H1 (cell line): Measurements from ENCODE around the gene DPEP1. TPM values are rescaled to one million over a fixed set of nuclear protein-coding genes. Genes with fewer than 3 reads are reported as not detected.
A peak's percentile ranks its signal among the peaks of the same experiment; 100 is the strongest.

Experiments used
- CTCF ChIA-PET: fragments of 300-600 bp; sonication (Branson Sonifier 250); formaldehyde crosslinking; loops from one replicate; lab custom pipeline; 2021; ENCODE audit not compliant: partially characterized antibody; lab: Charles Lee
- POLR2A ChIA-PET: fragments of 300-600 bp; sonication (Branson Sonifier 250); formaldehyde crosslinking; loops from one replicate; lab custom pipeline; 2021; ENCODE audit warnings: inconsistent platforms; ENCODE audit not compliant: partially characterized antibody; lab: Charles Lee
- DNase-seq, 2 experiments: peaks; one replicate each; pipeline versions ENCODE4 v3.0.0 to v3.0.0-alpha.2; 2010 to 2022; ENCODE audit warnings: low spot score in 2 of 2, low read depth in 1 of 2, mixed read lengths in 1 of 2
- FAIRE-seq: peaks from 2 replicates; lab custom pipeline; 2011; peaks lifted over from hg19 to GRCh38; lab: Jason Lieb, UNC
- H2AFZ ChIP-seq: 2 replicates; pipeline ENCODE4 v1.8.1; 2012; ENCODE audit warnings: low read length, inconsistent platforms
- H2AK5ac ChIP-seq: 2 replicates; pipeline ENCODE4 v1.6.1; 2013; ENCODE audit warnings: low read depth, low read length
- H2BK120ac ChIP-seq: replicated peaks from 2 replicates; pipeline ENCODE3; 2013; ENCODE audit warnings: low read depth, low read length, inconsistent platforms
- H2BK12ac ChIP-seq: 2 replicates; pipeline ENCODE4 v1.6.1; 2013; ENCODE audit warnings: low read depth, low read length
- H2BK15ac ChIP-seq: 2 replicates; pipeline ENCODE4 v1.6.1; 2013; ENCODE audit warnings: low read length
- H2BK20ac ChIP-seq: 2 replicates; pipeline ENCODE4 v1.6.1; 2013; ENCODE audit warnings: low read length
- H2BK5ac ChIP-seq: 2 replicates; pipeline ENCODE4 v1.6.1; 2013; ENCODE audit warnings: low read depth, low read length
- H3K14ac ChIP-seq: 2 replicates; pipeline ENCODE4 v1.6.1; 2013; ENCODE audit warnings: inconsistent platforms; ENCODE audit not compliant: insufficient read length
- H3K18ac ChIP-seq: 2 replicates; pipeline ENCODE4 v1.6.1; 2013; ENCODE audit warnings: low read length; ENCODE audit errors: extremely low read depth
- H3K23ac ChIP-seq: 2 replicates; pipeline ENCODE4 v1.6.1; 2013; ENCODE audit warnings: inconsistent platforms; ENCODE audit not compliant: insufficient read length
- H3K23me2 ChIP-seq: 2 replicates; pipeline ENCODE4 v1.6.1; 2013; ENCODE audit warnings: low read depth, low read length
- H3K27ac ChIP-seq: 2 replicates; pipeline ENCODE4 v1.6.1; 2011; ENCODE audit warnings: low read depth, low read length, inconsistent platforms
- H3K27me3 ChIP-seq, 4 experiments: replicated peaks in 1 of 4; 1 replicate in 1 of 4; 2 replicates in 3 of 4; pipeline versions ENCODE4 v1.6.1 to v1.8.1; 2011 to 2013; ENCODE audit warnings: low read length in 3 of 4, mild to moderate bottlenecking in 3 of 4, inconsistent platforms in 2 of 4, mixed read lengths in 2 of 4, moderate library complexity in 1 of 4; ENCODE audit not compliant: control insufficient read depth in 3 of 4, insufficient read depth in 3 of 4; ENCODE audit errors: extremely low read depth in 1 of 4
- H3K36me3 ChIP-seq, 4 experiments: 2 replicates each; pipeline versions ENCODE4 v1.6.1 to v1.8.1; 2011 to 2013; ENCODE audit warnings: mild to moderate bottlenecking in 4 of 4, low read length in 3 of 4, moderate library complexity in 2 of 4, control low read depth in 1 of 4, inconsistent platforms in 1 of 4; ENCODE audit not compliant: insufficient read depth in 4 of 4, control insufficient read depth in 2 of 4
- H3K4ac ChIP-seq: replicated peaks from 2 replicates; pipeline ENCODE3; 2013; ENCODE audit warnings: low read length, low read depth, mixed read lengths, inconsistent platforms; ENCODE audit not compliant: insufficient read length
- H3K4me1 ChIP-seq, 4 experiments: replicated peaks in 1 of 4; 1 replicate in 1 of 4; 2 replicates in 3 of 4; pipeline versions ENCODE4 v1.6.1 to v1.8.1; 2011 to 2013; ENCODE audit warnings: low read length in 3 of 4, inconsistent platforms in 2 of 4, mixed read lengths in 1 of 4; ENCODE audit not compliant: insufficient read depth in 4 of 4, control insufficient read depth in 3 of 4
- H3K4me2 ChIP-seq, 2 experiments: 2 replicates each; pipeline versions ENCODE4 v1.6.1 to v1.8.1; 2011 to 2013; ENCODE audit warnings: low read depth in 2 of 2, low read length in 2 of 2, control low read depth in 1 of 2, inconsistent platforms in 1 of 2, mild to moderate bottlenecking in 1 of 2; ENCODE audit not compliant: insufficient read depth in 1 of 2
- H3K4me3 ChIP-seq, 4 experiments: fragments of 200-600, 300-600 bp in 1 of 4; sonication (generic), shearing (Covaris generic), sonication (Bioruptor Twin) in 1 of 4; 2 replicates each; pipeline versions ENCODE4 v1.5.1 to v1.8.1; 2011 to 2016; ENCODE audit warnings: low read length in 4 of 4, low read depth in 3 of 4, control low read depth in 2 of 4, inconsistent platforms in 2 of 4, mild to moderate bottlenecking in 2 of 4, mixed read lengths in 1 of 4, moderate library complexity in 1 of 4; ENCODE audit not compliant: insufficient read depth in 2 of 4; ENCODE audit errors: extremely low read depth in 1 of 4
- H3K56ac ChIP-seq: replicated peaks from 2 replicates; pipeline ENCODE3; 2013; ENCODE audit warnings: low read depth, mild to moderate bottlenecking, mixed read lengths, low read length, inconsistent platforms; ENCODE audit not compliant: insufficient read length
- H3K79me1 ChIP-seq: 2 replicates; pipeline ENCODE4 v1.6.1; 2013; ENCODE audit warnings: low read depth, low read length, control low read depth
- H3K79me2 ChIP-seq, 2 experiments: 2 replicates each; pipeline versions ENCODE4 v1.6.1 to v1.8.1; 2012 to 2013; ENCODE audit warnings: low read length in 2 of 2, mild to moderate bottlenecking in 2 of 2, inconsistent platforms in 1 of 2; ENCODE audit not compliant: insufficient read depth in 2 of 2, control insufficient read depth in 1 of 2
- H3K9ac ChIP-seq, 4 experiments: replicated peaks in 1 of 4; 1 replicate in 1 of 4; 2 replicates in 3 of 4; pipeline versions ENCODE4 v1.6.1 to v1.8.1; 2011 to 2013; ENCODE audit warnings: low read depth in 3 of 4, low read length in 3 of 4, control low read depth in 2 of 4, mild to moderate bottlenecking in 2 of 4, moderate library complexity in 2 of 4, inconsistent platforms in 1 of 4; ENCODE audit errors: extremely low read depth in 1 of 4
- H3K9me3 ChIP-seq, 2 experiments: 2 replicates each; pipeline versions ENCODE4 v1.6.1 to v1.8.1; 2012 to 2013; ENCODE audit warnings: mild to moderate bottlenecking in 2 of 2, moderate library complexity in 2 of 2, control low read depth in 1 of 2, inconsistent platforms in 1 of 2, low read depth in 1 of 2, low read length in 1 of 2, mixed read lengths in 1 of 2; ENCODE audit not compliant: insufficient read depth in 2 of 2
- H4K20me1 ChIP-seq, 2 experiments: replicated peaks in 1 of 2; 2 replicates each; pipeline versions ENCODE3 to v1.8.1; 2011 to 2013; ENCODE audit warnings: inconsistent platforms in 2 of 2, low read length in 2 of 2, mild to moderate bottlenecking in 1 of 2; ENCODE audit not compliant: insufficient read depth in 2 of 2, control insufficient read depth in 1 of 2
- H4K5ac ChIP-seq: 2 replicates; pipeline ENCODE4 v1.6.1; 2013; ENCODE audit warnings: low read length, low read depth, mixed read lengths, inconsistent platforms; ENCODE audit not compliant: insufficient read length
- H4K8ac ChIP-seq: 2 replicates; pipeline ENCODE4 v1.8.0; 2013; ENCODE audit warnings: mild to moderate bottlenecking, moderate library complexity, low read length, inconsistent platforms; ENCODE audit not compliant: insufficient read depth; ENCODE audit errors: extremely low read depth
- H4K91ac ChIP-seq: replicated peaks from 2 replicates; pipeline ENCODE3; 2013; ENCODE audit warnings: low read length, mixed read lengths, inconsistent platforms; ENCODE audit not compliant: insufficient read length
- ASH2L ChIP-seq: fragments of 200-600, 300-600 bp; sonication (generic); IDR thresholded peaks from one replicate; pipeline ENCODE4 v1.7.1; 2017; ENCODE audit warnings: low read length
- BRCA1 ChIP-seq: IDR thresholded peaks from 2 replicates; pipeline ENCODE4 v1.6.1; 2012; ENCODE audit warnings: low read depth, low read length, improper control_type of control experiment
- CHD2 ChIP-seq: IDR thresholded peaks from 2 replicates; pipeline ENCODE4 v1.6.1; 2012; ENCODE audit warnings: low read length, improper control_type of control experiment
- CTBP2 ChIP-seq: IDR thresholded peaks from 2 replicates; pipeline ENCODE4 v1.7.0; 2011; ENCODE audit warnings: borderline replicate concordance, mild to moderate bottlenecking, moderate library complexity, mixed read lengths, low read length; ENCODE audit not compliant: insufficient read depth, insufficient read length
- EGR1 ChIP-seq: IDR thresholded peaks from 2 replicates; pipeline ENCODE4 v1.6.1; 2011; ENCODE audit warnings: low read depth, low read length, borderline replicate concordance
- HDAC2 ChIP-seq, 2 experiments: fragments of 300-600 bp in 1 of 2; sonication (generic) in 1 of 2; IDR thresholded peaks; 2 replicates each; pipeline ENCODE4 v1.6.1; 2011 to 2012; ENCODE audit warnings: low read depth in 2 of 2, low read length in 2 of 2, mild to moderate bottlenecking in 2 of 2, moderate library complexity in 2 of 2, borderline replicate concordance in 1 of 2, inconsistent platforms in 1 of 2
- KDM5A ChIP-seq: fragments of 200-600 bp; IDR thresholded peaks from 2 replicates; pipeline ENCODE4 v1.7.1; 2012; ENCODE audit warnings: mild to moderate bottlenecking, low read length, inconsistent platforms, mixed read lengths
- RFX5 ChIP-seq: IDR thresholded peaks from 2 replicates; pipeline ENCODE4 v1.6.1; 2011; ENCODE audit warnings: low read depth, low read length, improper control_type of control experiment, borderline replicate concordance
- RNF2 ChIP-seq: fragments of 200-900, 300-1000 bp; sonication (generic); IDR thresholded peaks from 2 replicates; pipeline ENCODE4 v1.7.1; 2016; ENCODE audit warnings: borderline replicate concordance, low read depth, mild to moderate bottlenecking, antibody characterized with exemption, low read length; ENCODE audit not compliant: poor library complexity, severe bottlenecking; ENCODE audit errors: missing control alignments
- SAP30 ChIP-seq: fragments of 300-600 bp; sonication (generic); IDR thresholded peaks from 2 replicates; pipeline ENCODE4 v1.7.1; 2012; ENCODE audit warnings: low read length, moderate library complexity, mild to moderate bottlenecking, inconsistent platforms; ENCODE audit not compliant: insufficient read depth, insufficient replicate concordance
- TAF1 ChIP-seq: IDR thresholded peaks from 2 replicates; pipeline ENCODE4 v1.6.1; 2011; ENCODE audit warnings: mild to moderate bottlenecking, low read depth, low read length
- TBP ChIP-seq: IDR thresholded peaks from 2 replicates; pipeline ENCODE4 v1.6.1; 2011; ENCODE audit warnings: low read depth, low read length, improper control_type of control experiment
- TEAD4 ChIP-seq: IDR thresholded peaks from 2 replicates; pipeline ENCODE4 v1.6.1; 2012; ENCODE audit warnings: low read depth, low read length, inconsistent platforms, mixed read lengths
- WGBS, 2 experiments: shearing (Covaris generic) in 1 of 2; methylation state at CpG; one replicate each; pipeline versions ENCODE4 v1.1.6 to v1.1.7; 2013 to 2015; ENCODE audit warnings: low lambda C conversion rate in 2 of 2, mixed read lengths in 2 of 2, inconsistent platforms in 1 of 2, low coverage in 1 of 2, missing lambda C conversion rate in 1 of 2; ENCODE audit not compliant: insufficient replicate concordance in 2 of 2, insufficient coverage in 1 of 2, insufficient read length in 1 of 2; ENCODE audit errors: extremely low coverage in 1 of 2, missing lambda C conversion rate in 1 of 2; 5-methylcytosine and 5-hydroxymethylcytosine counted together
- polyA plus RNA-seq, 7 experiments: library from polyadenylated mRNA; depleted of rRNA in 3 of 7; stranded (reverse) in 5 of 7; unstranded in 2 of 7; fragments of >200 nt in 5 of 7; fragments of 200-250 nt in 2 of 7; gene quantifications; 1 replicate in 5 of 7; 2 replicates in 1 of 7; 4 replicates in 1 of 7; pipeline versions ENCODE4 v1.2.1 to v1.2.3, GENCODE V29; 2011 to 2013; ENCODE audit warnings: missing spikeins in 2 of 7, mixed read lengths in 2 of 7
- total RNA-seq: library from RNA; stranded (reverse); fragmentation: NEBNext Ultra II Directional; extraction: Animal tissue kit (Norgen Biotek cat#: 25700); gene quantifications from 2 replicates; pipeline ENCODE4 v1.2.1, GENCODE V29; 2021

The DPEP1 gene
- total and polyA plus RNA-seq, 2 of the 8 experiments (the other 6 are each of a cell fraction or from before 2014, with no cell fraction given) = 2.8 to 3.1 TPM

DNA sequence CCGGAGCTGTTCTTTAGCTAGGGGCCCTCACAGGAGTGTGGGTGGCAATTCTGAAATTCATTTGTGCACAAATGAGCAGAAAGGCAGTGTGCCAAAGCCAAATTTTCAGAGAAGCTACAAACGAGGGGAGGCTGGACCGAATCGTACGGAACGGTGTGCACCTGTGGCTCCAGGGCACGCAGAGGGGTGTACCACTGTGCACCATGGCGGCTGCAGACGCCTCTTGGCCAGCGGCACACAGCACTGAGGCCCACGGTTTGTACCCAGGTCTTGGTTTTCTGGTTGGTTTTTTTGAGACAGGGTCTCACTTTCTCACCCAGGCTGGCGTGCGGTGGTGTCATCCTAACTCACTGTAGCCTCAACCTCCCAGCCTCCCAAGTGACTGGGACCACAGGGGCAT is 29.1 kb downstream of the DPEP1 start:
- Histone ChIP-seq H4K5ac (no peak overlapping the region), H2BK120ac (no peak overlapping the region), H4K91ac (no peak overlapping the region), H3K27me3 (no peaks in the 10 kb centered on the region), H3K14ac (no peak overlapping the region), H3K23me2 (no peaks in the 10 kb centered on the region; the same call in 1 of the 2 replicates), H4K20me1 (peaks cover 0 to 8% of the 10 kb centered on the region in 2 experiments), H2BK5ac (no peak overlapping the region), H2BK20ac (no peak overlapping the region), H3K4me2 (no peak overlapping the region), H3K4me1 (no peaks in the 10 kb centered on the region), H2AK5ac (no peak overlapping the region; the same call in 1 of the 2 replicates), H2BK12ac (no peak overlapping the region), H2BK15ac (no peak overlapping the region), H3K36me3 (peaks cover 8 to 23% (median 18%) of the 10 kb centered on the region in 4 experiments; a peak in 7 of 8 replicates), H4K8ac (no peak overlapping the region), H2AFZ (no peak overlapping the region), H3K79me2 (no peaks in the 10 kb centered on the region), H3K79me1 (no peaks in the 10 kb centered on the region), H3K23ac (no peak overlapping the region), H3K27ac (no peak overlapping the region), H3K56ac (no peak overlapping the region), H3K4me3 (no peak overlapping the region), H3K9ac (peak overlapping the region in 1 of 4 experiments; percentile 10; a peak in 1 of 7 replicates), H3K9me3 (no peaks in the 10 kb centered on the region), H3K18ac (no peak overlapping the region), H3K4ac (no peak overlapping the region)
- ChIA-PET CTCF (interaction anchor here (1.1 to 5.6 kb wide), 10 partner anchors 9 to 268 kb away, joined by 3 to 56 read pairs (median 8); partner anchors contain the start of gene DPEP1), POLR2A (interaction anchor here (0.9 to 3.6 kb wide), 10 partner anchors 10 to 402 kb away, joined by 3 to 21 read pairs (median 8); partner anchors contain the start of genes CPNE7 and DPEP1)
- DNase-seq (no peak), FAIRE-seq (no peak)
- WGBS, 2 experiments = 86% methylated on average over 13 of the region's 13 CpGs; no CpG with 5 or more reads in 1 of the 2 experiments
- TF ChIP-seq HDAC2 (IDR thresholded peaks at IDR 0.05; ENCODE audit: borderline replicate concordance in 1 of 2, low read depth in 2 of 2, low read length in 2 of 2) (no peak), TEAD4 (no peak), BRCA1 (no peak), EGR1 (no peak), CHD2 (no peak), RFX5 (no peak), SAP30 (no peak), TAF1 (no peak), CTBP2 (no peak), ASH2L (no peak), TBP (no peak), KDM5A (no peak), RNF2 (no peak)
